Right kidney (tissue), 1 donor: ENCODE data around the gene DKC1.
"Not testable (repeated sequence)": the region's sequence is repeated elsewhere in the genome, so short reads cannot be mapped to it uniquely, and the experiment has no call there.

Experiments
- DNase-seq: peaks from one replicate; pipeline ENCODE4 v3.0.0-alpha.2; 2016

DKC1 gene

GRCh38 chrX:154791467-154791866, 28.8 kb downstream of the DKC1 start:
- no peak for DNase-seq

GRCh38 chrX:154791939-154792338, 29.3 kb downstream of the DKC1 start:
- DNase-seq = no peak

GRCh38 chrX:154793084-154793795, 30.6 kb downstream of the DKC1 start:
- no peak for DNase-seq

GRCh38 chrX:154795016-154795415, 32.4 kb downstream of the DKC1 start:
- DNase-seq = no peak

GRCh38 chrX:154797006-154797405, 34.3 kb downstream of the DKC1 start:
- no peak for DNase-seq

GRCh38 chrX:154799556-154800348, 37.1 kb downstream of the DKC1 start:
- DNase-seq = no peak

GRCh38 chrX:154800478-154801210, 38.0 kb downstream of the DKC1 start:
- no peak for DNase-seq

GRCh38 chrX:154802947-154803346, 40.3 kb downstream of the DKC1 start:
- DNase-seq = no peak

- peak; percentile 7 for DNase-seq
These were observed 41.7 kb downstream of the DKC1 start for GRCh38 chrX:154804261-154804956.

GRCh38 chrX:154804957-154805695, 42.5 kb downstream of the DKC1 start, which contains the start of gene MPP1:
Gene MPP1 (minus strand): TSS chrX:154805485. CDS start chrX:154805373, 112 bp downstream.
- peak; percentile 76 for DNase-seq

- DNase-seq = no peak
These were observed 43.0 kb downstream of the DKC1 start for GRCh38 chrX:154805696-154806091.

- DNase-seq = no peak
These were observed 44.3 kb downstream of the DKC1 start for GRCh38 chrX:154806837-154807501.

GRCh38 chrX:154809939-154810665, 47.4 kb downstream of the DKC1 start:
- no peak for DNase-seq

GRCh38 chrX:154812341-154813101, 49.9 kb downstream of the DKC1 start:
- DNase-seq = no peak

- DNase-seq = no peak
These were observed 51.1 kb downstream of the DKC1 start for GRCh38 chrX:154813801-154814200.

- DNase-seq = no peak
These were observed 52.7 kb downstream of the DKC1 start for GRCh38 chrX:154815274-154815818.

GRCh38 chrX:154816326-154816898, 53.7 kb downstream of the DKC1 start:
- not testable (repeated sequence) for DNase-seq

GRCh38 chrX:154817048-154817618, 54.5 kb downstream of the DKC1 start:
- DNase-seq = not testable (repeated sequence)
